Measurements from ENCODE around the gene ATP9B. TPM values are rescaled to one million over a fixed set of nuclear protein-coding genes. Genes with fewer than 3 reads are reported as not detected.

The ATP9B gene
- total RNA-seq, 1 donor from 2014 or later: 49.2 TPM

DNA sequence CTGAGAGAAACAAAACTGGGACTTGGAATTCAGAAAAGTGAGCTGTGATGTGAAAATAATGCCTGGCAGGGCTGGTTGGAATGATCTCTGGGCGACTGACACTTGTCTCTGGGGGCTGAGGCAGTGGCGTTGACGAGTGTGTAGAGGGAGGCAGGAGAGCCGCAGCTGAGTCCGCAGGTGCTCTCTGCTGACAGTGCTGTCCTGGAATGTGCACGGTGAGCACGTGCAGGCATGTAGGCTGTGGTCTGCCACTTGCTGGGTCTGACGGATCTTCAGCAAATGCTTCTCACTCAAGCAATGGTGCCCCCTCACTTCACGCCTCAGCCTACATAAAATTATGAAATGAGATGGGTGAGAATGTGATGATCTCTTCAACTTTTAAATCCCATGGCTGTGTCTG, 38.5 kb upstream of the ATP9B start:
- Mint-ChIP-seq H3K9me3 (peaks cover 11% of the 10 kb centered on the region), H3K4me3 (no peak overlapping the region), H3K27ac (no peak overlapping the region), H3K4me1 (no peaks in the 10 kb centered on the region), H3K36me3 (ENCODE audit: low read depth) (no peaks in the 10 kb centered on the region), H3K27me3 (no peaks in the 10 kb centered on the region)
- ChIA-PET CTCF (no interaction called here), POLR2A (no interaction called here)
- TF ChIP-seq, protein P1, sequence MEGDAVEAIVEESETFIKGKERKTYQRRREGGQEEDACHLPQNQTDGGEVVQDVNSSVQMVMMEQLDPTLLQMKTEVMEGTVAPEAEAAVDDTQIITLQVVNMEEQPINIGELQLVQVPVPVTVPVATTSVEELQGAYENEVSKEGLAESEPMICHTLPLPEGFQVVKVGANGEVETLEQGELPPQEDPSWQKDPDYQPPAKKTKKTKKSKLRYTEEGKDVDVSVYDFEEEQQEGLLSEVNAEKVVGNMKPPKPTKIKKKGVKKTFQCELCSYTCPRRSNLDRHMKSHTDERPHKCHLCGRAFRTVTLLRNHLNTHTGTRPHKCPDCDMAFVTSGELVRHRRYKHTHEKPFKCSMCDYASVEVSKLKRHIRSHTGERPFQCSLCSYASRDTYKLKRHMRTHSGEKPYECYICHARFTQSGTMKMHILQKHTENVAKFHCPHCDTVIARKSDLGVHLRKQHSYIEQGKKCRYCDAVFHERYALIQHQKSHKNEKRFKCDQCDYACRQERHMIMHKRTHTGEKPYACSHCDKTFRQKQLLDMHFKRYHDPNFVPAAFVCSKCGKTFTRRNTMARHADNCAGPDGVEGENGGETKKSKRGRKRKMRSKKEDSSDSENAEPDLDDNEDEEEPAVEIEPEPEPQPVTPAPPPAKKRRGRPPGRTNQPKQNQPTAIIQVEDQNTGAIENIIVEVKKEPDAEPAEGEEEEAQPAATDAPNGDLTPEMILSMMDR (IDR thresholded peaks at IDR 0.05): no peak
- intact Hi-C loops (cut with micrococcal nuclease): no loop called here
- DNase-seq (no peak), ATAC-seq (ENCODE audit: low read depth) (no peak)

DNA sequence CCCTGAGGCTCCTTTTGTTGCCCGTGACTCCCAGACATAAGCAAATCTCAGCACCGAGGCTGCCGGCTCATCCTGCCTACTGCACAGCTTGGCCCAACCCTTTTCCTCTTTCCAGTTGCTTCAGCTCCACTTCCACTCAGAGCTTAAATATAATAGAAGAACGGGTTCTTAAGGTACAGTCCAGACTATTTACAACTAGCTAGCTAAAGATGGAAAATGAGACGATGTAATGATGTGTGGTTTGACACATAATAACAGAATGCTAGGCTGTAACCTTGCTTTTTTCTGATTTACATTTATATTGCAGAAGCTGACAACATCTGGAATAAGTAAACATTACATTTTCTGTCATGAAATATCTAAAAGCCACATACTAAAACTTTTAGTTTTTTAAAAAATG, 26.9 kb upstream of the ATP9B start:
- H3K9me3 Mint-ChIP-seq: no peaks in the 10 kb centered on the region
- DNase-seq (no peak), ATAC-seq (ENCODE audit: low read depth) (no peak)
- ChIA-PET POLR2A (no interaction called here), CTCF (no interaction called here)
- H3K4me1 Mint-ChIP-seq: no peaks in the 10 kb centered on the region
- H3K4me3 Mint-ChIP-seq: no peak overlapping the region
- H3K27ac Mint-ChIP-seq: no peak overlapping the region
- intact Hi-C loops (cut with micrococcal nuclease): no loop called here
- TF ChIP-seq, protein P1 (IDR thresholded peaks at IDR 0.05): no peak
- H3K36me3 Mint-ChIP-seq (ENCODE audit: low read depth): no peaks in the 10 kb centered on the region
- peaks cover 2% of the 10 kb centered on the region for H3K27me3 Mint-ChIP-seq

DNA sequence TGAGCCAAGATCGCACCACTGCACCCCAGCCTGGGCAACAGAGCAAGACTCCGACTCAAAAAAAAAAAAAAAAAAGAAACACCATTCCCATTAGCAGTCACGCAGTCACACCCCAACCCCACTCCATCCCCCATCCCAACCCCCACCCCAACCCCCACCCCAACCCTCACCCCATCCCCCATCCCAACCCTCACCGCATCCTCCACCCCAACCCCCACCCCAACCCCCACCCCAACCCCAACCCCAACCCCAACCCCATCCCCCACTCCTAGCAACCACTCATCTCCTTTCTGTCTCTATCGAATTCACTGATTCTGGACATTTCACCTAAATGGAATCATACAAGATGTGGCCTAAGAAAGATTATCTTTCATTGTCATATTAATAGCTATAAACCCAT, 25.9 kb upstream of the ATP9B start:
- Mint-ChIP-seq H3K9me3 (peaks cover 2% of the 10 kb centered on the region), H3K4me3 (no peak overlapping the region), H3K27ac (no peak overlapping the region), H3K27me3 (peaks cover 2% of the 10 kb centered on the region), H3K36me3 (ENCODE audit: low read depth) (no peaks in the 10 kb centered on the region), H3K4me1 (no peaks in the 10 kb centered on the region)
- intact Hi-C loops (cut with micrococcal nuclease): no loop called here
- DNase-seq (no peak), ATAC-seq (ENCODE audit: low read depth) (no peak)
- TF ChIP-seq, protein P1 (IDR thresholded peaks at IDR 0.05): no peak
- ChIA-PET POLR2A (no interaction called here), CTCF (no interaction called here)

DNA sequence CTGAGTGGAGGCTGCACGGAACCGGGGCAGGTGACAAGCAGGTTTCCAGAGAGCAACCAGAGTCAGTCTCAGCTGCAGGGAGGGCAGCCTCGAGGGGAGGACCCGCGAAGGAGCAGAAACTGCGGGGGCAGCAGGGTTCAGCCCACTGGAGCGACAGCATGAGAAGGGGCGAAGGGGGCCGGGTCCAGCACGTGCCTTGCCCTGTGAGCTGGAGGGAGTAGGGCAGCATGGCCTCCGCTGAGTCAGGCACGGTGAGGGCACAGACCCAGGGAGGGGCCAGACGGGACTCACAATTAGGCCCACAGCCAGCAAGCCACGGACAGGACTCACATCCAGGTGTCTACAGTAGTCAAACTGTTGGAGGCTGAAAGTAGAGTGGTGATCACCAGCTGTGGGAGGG, 22.7 kb upstream of the ATP9B start:
- ATAC-seq (ENCODE audit: low read depth): no peak

DNA sequence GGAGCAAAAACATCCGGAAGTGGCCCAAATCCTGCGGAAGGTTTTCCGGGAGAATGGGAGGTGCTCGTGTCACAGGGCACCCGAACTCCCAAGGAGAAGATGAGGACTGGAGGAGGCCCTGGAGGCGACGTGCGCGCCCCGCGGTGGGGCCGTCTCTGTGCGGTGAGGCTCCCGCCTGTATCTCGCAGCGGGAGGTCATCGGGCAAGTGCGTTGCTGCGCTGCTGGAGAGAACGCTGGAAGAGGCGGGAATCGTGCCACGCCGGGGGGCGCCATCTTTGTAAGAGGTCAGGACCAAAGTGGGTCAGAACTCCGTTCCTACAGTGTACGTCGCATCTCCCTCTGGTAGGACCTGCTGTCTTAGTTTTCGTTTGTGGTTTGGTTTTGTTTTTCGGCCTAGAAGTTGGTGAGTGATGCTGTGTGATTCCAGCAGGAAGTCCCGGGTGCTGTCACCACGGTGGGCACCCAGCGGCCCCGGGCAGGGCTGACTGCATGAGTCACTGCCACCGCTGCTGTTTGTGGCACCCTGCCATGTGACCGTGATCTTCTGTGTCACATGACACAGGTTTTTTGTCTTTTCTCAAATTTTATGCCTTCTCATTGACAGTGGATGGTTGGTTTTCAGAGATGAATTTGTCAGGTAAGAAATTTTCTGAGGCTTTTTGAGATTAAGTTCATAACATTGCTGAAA, 21.5 kb upstream of the ATP9B start:
- no peak for DNase-seq
- TF ChIP-seq, protein P1 (IDR thresholded peaks at IDR 0.05): no peak
- no peaks in the 10 kb centered on the region for H3K36me3 Mint-ChIP-seq (ENCODE audit: low read depth)

More for the DNA sequence above, 22.7 kb upstream of the ATP9B start:
- H3K4me3 Mint-ChIP-seq: no peak overlapping the region
- no peaks in the 10 kb centered on the region for H3K4me1 Mint-ChIP-seq
- H3K9me3 Mint-ChIP-seq: peaks cover 2% of the 10 kb centered on the region
- TF ChIP-seq, protein P1 (IDR thresholded peaks at IDR 0.05): no peak
- H3K36me3 Mint-ChIP-seq (ENCODE audit: low read depth): no peaks in the 10 kb centered on the region
- ChIA-PET POLR2A (no interaction called here), CTCF (no interaction called here)
- H3K27ac Mint-ChIP-seq: no peak overlapping the region
- H3K27me3 Mint-ChIP-seq: peaks cover 4% of the 10 kb centered on the region
- no peak for DNase-seq
- intact Hi-C loops (cut with micrococcal nuclease): no loop called here

More for the DNA sequence above, 21.5 kb upstream of the ATP9B start:
- intact Hi-C loops (cut with micrococcal nuclease): no loop called here
- H3K4me1 Mint-ChIP-seq: no peaks in the 10 kb centered on the region
- CTCF ChIA-PET: no interaction called here
- no peak overlapping the region for H3K4me3 Mint-ChIP-seq
- peaks cover 2% of the 10 kb centered on the region for H3K9me3 Mint-ChIP-seq
- H3K27me3 Mint-ChIP-seq: peaks cover 8% of the 10 kb centered on the region
- POLR2A ChIA-PET: no interaction called here
- no peak for ATAC-seq (ENCODE audit: low read depth)
- H3K27ac Mint-ChIP-seq: no peak overlapping the region
